GM23338 (cell line): ENCODE results near the gene FBXO8. TPM values are rescaled to one million over a fixed set of nuclear protein-coding genes. Genes with fewer than 3 reads are reported as not detected.
A peak's percentile ranks its signal among the peaks of the same experiment; 100 is the strongest.

Source experiments
- ATAC-seq: fragments of 200-7000 bp; cut with Tn5 transposase; 3 replicates; pipeline ENCODE4 v1.9.1; 2020
- DNase-seq: peaks from one replicate; pipeline ENCODE4 v3.0.0-alpha.2; 2015; ENCODE audit warnings: low spot score
- H2AFZ ChIP-seq: fragments of 200-600 bp; sonication (generic); 2 replicates; pipeline ENCODE4 v1.8.0; 2016; ENCODE audit warnings: antibody characterized with exemption, mild to moderate bottlenecking, moderate library complexity
- H3F3A ChIP-seq: fragments of 200-600 bp; sonication (generic); replicated peaks from 2 replicates; pipeline ENCODE4 v1.8.0; 2017; ENCODE audit warnings: antibody characterized with exemption, mixed run types, low read depth
- H3K27ac ChIP-seq: fragments of 200-600 bp; sonication (generic); 2 replicates; pipeline ENCODE4 v1.6.1; 2016; ENCODE audit warnings: low read depth
- H3K27me3 ChIP-seq: fragments of 200-600 bp; sonication (generic); 2 replicates; pipeline ENCODE4 v1.8.0; 2016; ENCODE audit warnings: mild to moderate bottlenecking, mixed run types, moderate library complexity; ENCODE audit not compliant: insufficient read depth
- H3K36me3 ChIP-seq: fragments of 200-600 bp; sonication (generic); 2 replicates; pipeline ENCODE4 v1.8.0; 2016; ENCODE audit warnings: mild to moderate bottlenecking; ENCODE audit not compliant: insufficient read depth
- H3K4me1 ChIP-seq: fragments of 200-600 bp; sonication (generic); 2 replicates; pipeline ENCODE4 v1.8.0; 2016; ENCODE audit warnings: mild to moderate bottlenecking, moderate library complexity; ENCODE audit not compliant: insufficient read depth
- H3K4me2 ChIP-seq: fragments of 200-600 bp; sonication (generic); 2 replicates; pipeline ENCODE4 v1.7.1; 2017; ENCODE audit warnings: mixed run types
- H3K4me3 ChIP-seq: fragments of 200-600 bp; sonication (generic); 2 replicates; pipeline ENCODE4 v1.6.1; 2016; ENCODE audit warnings: mixed run types
- H3K79me2 ChIP-seq: fragments of 200-600 bp; sonication (generic); replicated peaks from 2 replicates; pipeline ENCODE4 v1.8.0; 2017; ENCODE audit warnings: mild to moderate bottlenecking; ENCODE audit not compliant: insufficient read depth
- H3K9me2 ChIP-seq: fragments of 200-600 bp; sonication (generic); 2 replicates; pipeline ENCODE4 v1.8.0; 2017; ENCODE audit not compliant: insufficient read depth
- H4K20me1 ChIP-seq: fragments of 200-600 bp; sonication (generic); replicated peaks from 2 replicates; pipeline ENCODE4 v1.8.0; 2017; ENCODE audit warnings: mild to moderate bottlenecking; ENCODE audit not compliant: insufficient read depth
- H3K27ac Mint-ChIP-seq: 2 replicates; pipeline ENCODE4 v1.8.0; 2020; ENCODE audit warnings: inconsistent platforms, mild to moderate bottlenecking, moderate library complexity, mixed read lengths
- H3K27me3 Mint-ChIP-seq: 3 replicates; pipeline ENCODE4 v1.8.0; 2022; ENCODE audit warnings: low read depth, mild to moderate bottlenecking, moderate library complexity, mixed read lengths, inconsistent platforms; ENCODE audit not compliant: insufficient read depth, poor library complexity
- H3K36me3 Mint-ChIP-seq: 3 replicates; pipeline ENCODE4 v1.8.0; 2021; ENCODE audit warnings: low read depth, mild to moderate bottlenecking, inconsistent platforms, moderate library complexity, mixed read lengths
- H3K4me1 Mint-ChIP-seq: 3 replicates; pipeline ENCODE4 v1.8.0; 2020; ENCODE audit warnings: mild to moderate bottlenecking, inconsistent platforms, mixed read lengths
- H3K4me3 Mint-ChIP-seq: 3 replicates; pipeline ENCODE4 v1.8.0; 2021; ENCODE audit warnings: moderate library complexity, mild to moderate bottlenecking, inconsistent platforms, mixed read lengths
- H3K9me3 Mint-ChIP-seq: 3 replicates; pipeline ENCODE4 v1.8.0; 2020; ENCODE audit warnings: moderate library complexity, mild to moderate bottlenecking, inconsistent platforms, mixed read lengths
- EZH2 ChIP-seq: fragments of 200-600 bp; sonication (generic); IDR thresholded peaks from one replicate; pipeline ENCODE4 v1.8.0; 2017; ENCODE audit warnings: antibody characterized with exemption, mild to moderate bottlenecking, low read depth; ENCODE audit not compliant: unreplicated experiment
- NANOG ChIP-seq: IDR thresholded peaks from 2 replicates; pipeline ENCODE4 v1.6.1; 2016; ENCODE audit warnings: antibody characterized with exemption, borderline replicate concordance
- STAT1 ChIP-seq: IDR thresholded peaks from one replicate; pipeline ENCODE4 v1.6.1; 2016; ENCODE audit warnings: antibody characterized with exemption; ENCODE audit not compliant: unreplicated experiment
- polyA plus RNA-seq: library from polyadenylated mRNA; unstranded; fragments of >200 nt; fragmentation: Nextera tagmentation; extraction: Ambion mirVana; gene quantifications from 2 replicates; pipeline ENCODE4 v1.2.1, GENCODE V29; 2016
- total RNA-seq: library from RNA; depleted of rRNA; stranded (reverse); fragments of >200 nt; shearing (Covaris generic); gene quantifications from 2 replicates; pipeline ENCODE4 v1.2.3, GENCODE V29; 2014
- TF ChIP-seq, protein P1 (sequence below), 2 experiments: fragments of 200-600 bp in 1 of 2; sonication (generic) in 1 of 2; conservative IDR thresholded peaks; 2 replicates each; pipeline versions ENCODE4 v1.5.1 to v1.6.1; 2016 to 2017; ENCODE audit warnings: antibody characterized with exemption in 2 of 2, low read depth in 2 of 2, mild to moderate bottlenecking in 2 of 2, moderate library complexity in 1 of 2
- TF ChIP-seq, protein P2 (sequence below): IDR thresholded peaks from one replicate; pipeline ENCODE4 v1.6.1; 2018; ENCODE audit warnings: antibody characterized with exemption; ENCODE audit not compliant: unreplicated experiment

The FBXO8 gene
- total and polyA plus RNA-seq, 2 experiments from 2014 or later: 5.8 to 7.9 TPM

DNA sequence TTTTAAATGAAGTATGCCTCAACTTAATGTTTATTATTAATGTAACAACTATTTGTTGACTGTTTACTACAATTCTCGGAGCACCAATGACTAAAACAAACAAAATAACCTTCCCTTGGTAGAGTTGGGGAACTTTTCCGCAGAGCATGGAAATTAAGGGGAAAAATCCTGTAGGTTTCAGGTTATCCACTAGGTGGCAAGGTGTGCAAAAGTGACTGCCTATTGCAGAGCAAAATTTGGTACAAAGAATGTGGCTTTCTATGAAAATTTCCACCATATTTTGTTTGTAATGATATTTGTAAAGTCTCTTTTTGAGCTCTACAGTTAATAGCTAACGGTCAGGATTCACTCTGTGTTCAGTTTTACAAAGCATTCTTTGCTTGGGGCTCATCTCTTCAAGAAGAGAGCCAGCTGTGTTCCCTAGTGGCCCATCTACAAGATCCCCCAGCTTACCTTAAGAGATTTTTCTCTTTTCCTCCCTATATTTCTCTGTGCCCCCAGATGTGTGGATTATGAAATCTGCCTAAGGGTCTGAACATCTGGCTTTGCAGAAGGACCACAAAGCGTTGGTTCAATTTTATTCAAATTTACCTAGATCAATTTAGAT is 61.1 kb downstream of the FBXO8 start:
- no peak overlapping the region for H3K27ac Mint-ChIP-seq
- Histone ChIP-seq H3K27ac (no peak overlapping the region), H3K36me3 (no peaks in the 10 kb centered on the region), H3K27me3 (peaks cover 46% of the 10 kb centered on the region), H3K79me2 (no peaks in the 10 kb centered on the region), H3K4me3 (no peak overlapping the region), H2AFZ (no peak overlapping the region), H3K4me2 (no peak overlapping the region), H3K4me1 (peaks cover 13% of the 10 kb centered on the region; the same call in 1 of the 2 replicates), H4K20me1 (0 out of 2 replicates have a peak, but pooled peaks cover 5% of the 10 kb centered on the region), H3K9me2 (no peaks in the 10 kb centered on the region), H3F3A (no peaks in the 10 kb centered on the region)
- peak; percentile 12; the same call in 1 of the 3 replicates for ATAC-seq
- no peak overlapping the region for H3K4me3 Mint-ChIP-seq
- peak; percentile 67 for DNase-seq
- peaks cover 32% of the 10 kb centered on the region for H3K27me3 Mint-ChIP-seq
- H3K4me1 Mint-ChIP-seq: peaks cover 5% of the 10 kb centered on the region; the same call in 2 of the 3 replicates
- no peaks in the 10 kb centered on the region for H3K36me3 Mint-ChIP-seq
- TF ChIP-seq, protein P1, sequence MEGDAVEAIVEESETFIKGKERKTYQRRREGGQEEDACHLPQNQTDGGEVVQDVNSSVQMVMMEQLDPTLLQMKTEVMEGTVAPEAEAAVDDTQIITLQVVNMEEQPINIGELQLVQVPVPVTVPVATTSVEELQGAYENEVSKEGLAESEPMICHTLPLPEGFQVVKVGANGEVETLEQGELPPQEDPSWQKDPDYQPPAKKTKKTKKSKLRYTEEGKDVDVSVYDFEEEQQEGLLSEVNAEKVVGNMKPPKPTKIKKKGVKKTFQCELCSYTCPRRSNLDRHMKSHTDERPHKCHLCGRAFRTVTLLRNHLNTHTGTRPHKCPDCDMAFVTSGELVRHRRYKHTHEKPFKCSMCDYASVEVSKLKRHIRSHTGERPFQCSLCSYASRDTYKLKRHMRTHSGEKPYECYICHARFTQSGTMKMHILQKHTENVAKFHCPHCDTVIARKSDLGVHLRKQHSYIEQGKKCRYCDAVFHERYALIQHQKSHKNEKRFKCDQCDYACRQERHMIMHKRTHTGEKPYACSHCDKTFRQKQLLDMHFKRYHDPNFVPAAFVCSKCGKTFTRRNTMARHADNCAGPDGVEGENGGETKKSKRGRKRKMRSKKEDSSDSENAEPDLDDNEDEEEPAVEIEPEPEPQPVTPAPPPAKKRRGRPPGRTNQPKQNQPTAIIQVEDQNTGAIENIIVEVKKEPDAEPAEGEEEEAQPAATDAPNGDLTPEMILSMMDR (conservative IDR thresholded peaks at IDR 0.05; ENCODE audit: low read depth in 2 of 2): peak; percentile 68 to 82
- TF ChIP-seq NANOG (no peak), STAT1 (no peak), EZH2 (no peak)
- TF ChIP-seq, protein P2, sequence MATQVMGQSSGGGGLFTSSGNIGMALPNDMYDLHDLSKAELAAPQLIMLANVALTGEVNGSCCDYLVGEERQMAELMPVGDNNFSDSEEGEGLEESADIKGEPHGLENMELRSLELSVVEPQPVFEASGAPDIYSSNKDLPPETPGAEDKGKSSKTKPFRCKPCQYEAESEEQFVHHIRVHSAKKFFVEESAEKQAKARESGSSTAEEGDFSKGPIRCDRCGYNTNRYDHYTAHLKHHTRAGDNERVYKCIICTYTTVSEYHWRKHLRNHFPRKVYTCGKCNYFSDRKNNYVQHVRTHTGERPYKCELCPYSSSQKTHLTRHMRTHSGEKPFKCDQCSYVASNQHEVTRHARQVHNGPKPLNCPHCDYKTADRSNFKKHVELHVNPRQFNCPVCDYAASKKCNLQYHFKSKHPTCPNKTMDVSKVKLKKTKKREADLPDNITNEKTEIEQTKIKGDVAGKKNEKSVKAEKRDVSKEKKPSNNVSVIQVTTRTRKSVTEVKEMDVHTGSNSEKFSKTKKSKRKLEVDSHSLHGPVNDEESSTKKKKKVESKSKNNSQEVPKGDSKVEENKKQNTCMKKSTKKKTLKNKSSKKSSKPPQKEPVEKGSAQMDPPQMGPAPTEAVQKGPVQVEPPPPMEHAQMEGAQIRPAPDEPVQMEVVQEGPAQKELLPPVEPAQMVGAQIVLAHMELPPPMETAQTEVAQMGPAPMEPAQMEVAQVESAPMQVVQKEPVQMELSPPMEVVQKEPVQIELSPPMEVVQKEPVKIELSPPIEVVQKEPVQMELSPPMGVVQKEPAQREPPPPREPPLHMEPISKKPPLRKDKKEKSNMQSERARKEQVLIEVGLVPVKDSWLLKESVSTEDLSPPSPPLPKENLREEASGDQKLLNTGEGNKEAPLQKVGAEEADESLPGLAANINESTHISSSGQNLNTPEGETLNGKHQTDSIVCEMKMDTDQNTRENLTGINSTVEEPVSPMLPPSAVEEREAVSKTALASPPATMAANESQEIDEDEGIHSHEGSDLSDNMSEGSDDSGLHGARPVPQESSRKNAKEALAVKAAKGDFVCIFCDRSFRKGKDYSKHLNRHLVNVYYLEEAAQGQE: no peak
- no peaks in the 10 kb centered on the region for H3K9me3 Mint-ChIP-seq

DNA sequence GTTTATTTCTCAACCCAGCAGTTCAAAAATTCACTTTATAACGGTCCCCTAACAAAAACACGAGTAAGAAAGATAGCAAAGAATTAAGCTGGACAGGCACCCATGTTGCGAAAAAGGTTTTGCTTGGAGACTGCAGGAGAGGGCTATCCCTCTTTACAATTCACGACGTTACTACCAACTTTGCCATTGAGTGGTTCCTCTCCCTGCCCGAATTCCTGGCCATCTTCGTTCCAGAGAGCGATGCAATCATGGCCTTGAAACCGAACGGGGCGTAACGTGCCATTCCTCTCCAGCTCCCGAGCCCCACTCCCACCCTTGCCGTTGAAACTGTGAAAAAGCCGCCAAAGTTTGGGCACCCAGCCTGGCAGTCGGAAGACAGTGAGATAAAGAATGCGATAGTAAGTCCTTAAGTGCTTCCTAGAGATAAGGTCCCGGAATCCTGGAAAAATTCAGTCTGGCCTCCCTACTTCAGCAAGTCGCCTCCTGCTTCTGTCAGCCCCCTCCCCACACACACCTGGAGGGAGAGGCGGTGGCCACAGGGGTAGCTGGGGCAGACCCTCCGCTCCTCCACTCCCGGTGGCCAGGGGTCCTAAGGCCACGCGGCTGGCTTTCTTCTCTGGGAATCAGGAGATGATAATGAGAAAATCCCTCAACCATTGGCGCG is 65.2 kb downstream of the FBXO8 start:
- ATAC-seq: peak; percentile 18
- no peak overlapping the region for H3K27ac Mint-ChIP-seq
- no peaks in the 10 kb centered on the region for H3K36me3 ChIP-seq
- peaks cover 32% of the 10 kb centered on the region for H3K4me1 Mint-ChIP-seq
- peak overlapping the region; percentile 80 for H3K4me2 ChIP-seq
- DNase-seq: peak; percentile 50
- H3K27ac ChIP-seq: no peak overlapping the region
- H4K20me1 ChIP-seq: peaks cover 11% of the 10 kb centered on the region; the same call in 1 of the 2 replicates
- H3K4me1 ChIP-seq: peaks cover 43% of the 10 kb centered on the region
- peak overlapping the region; percentile 53; the same call in 1 of the 2 replicates for H2AFZ ChIP-seq
- H3K4me3 ChIP-seq: peak overlapping the region; percentile 53
- H3K27me3 ChIP-seq: peaks cover 87% of the 10 kb centered on the region
- H3K9me3 Mint-ChIP-seq: peaks cover 3% of the 10 kb centered on the region; the same call in 2 of the 3 replicates
- H3K27me3 Mint-ChIP-seq: peaks cover 70% of the 10 kb centered on the region
- H3K9me2 ChIP-seq: no peaks in the 10 kb centered on the region
- TF ChIP-seq, protein P2: no peak
- TF ChIP-seq EZH2: peak; percentile 43
- 0 out of 2 replicates have a peak, but pooled peaks cover 5% of the 10 kb centered on the region for H3F3A ChIP-seq
- no peaks in the 10 kb centered on the region for H3K79me2 ChIP-seq
- H3K36me3 Mint-ChIP-seq: no peaks in the 10 kb centered on the region
- peak overlapping the region; percentile 80 for H3K4me3 Mint-ChIP-seq
